GM12878 (cell line): ENCODE data around the gene DIP2C. TPM values are rescaled to one million over a fixed set of nuclear protein-coding genes. Genes with fewer than 3 reads are reported as not detected.

Experiments used
- ATAC-seq: fragments of 200-7000 bp; cut with Tn5 transposase; 3 replicates; pipeline ENCODE4 v1.9.1; 2020; ENCODE audit warnings: mild to moderate bottlenecking, moderate library complexity
- BruUV-seq: library from RNA; stranded (reverse); fragments of 400-500 nt; replicated peaks from 2 replicates; lab custom pipeline; 2021; lab: Mats Ljungman, UMichigan
- CTCF ChIA-PET: fragments of 300-600 bp; sonication (Branson Sonifier 250); formaldehyde crosslinking; extraction: SDS; loops from one replicate; lab custom pipeline; 2021; ENCODE audit warnings: inconsistent platforms; lab: Yijun Ruan, JAX
- POLR2A ChIA-PET: fragments of 350-600 bp; formaldehyde crosslinking; extraction: SDS; loops from one replicate; lab custom pipeline; 2021; ENCODE audit warnings: inconsistent platforms; lab: Charles Lee
- RAD21 ChIA-PET: fragments of 300-600 bp; sonication (Branson Sonifier 250); formaldehyde crosslinking; loops from one replicate; lab custom pipeline; 2023; ENCODE audit warnings: antibody characterized with exemption; ENCODE audit not compliant: unreplicated experiment; lab: Charles Lee
- SMC1A ChIA-PET: fragments of 300-600 bp; sonication (Branson Sonifier 250); formaldehyde crosslinking; loops from one replicate; lab custom pipeline; 2023; ENCODE audit not compliant: unreplicated experiment, uncharacterized antibody; lab: Charles Lee
- DNase-seq: peaks from one replicate; pipeline ENCODE4 v3.0.0-alpha.2; 2011; ENCODE audit warnings: low read depth, low spot score
- FAIRE-seq: peaks from 3 replicates; lab custom pipeline; 2011; peaks lifted over from hg19 to GRCh38; lab: Jason Lieb, UNC
- H2AFZ ChIP-seq: 2 replicates; pipeline ENCODE4 v1.6.0; 2011; ENCODE audit warnings: low read depth, low read length, control low read depth; ENCODE audit not compliant: control insufficient read depth
- H3K27ac ChIP-seq: 2 replicates; pipeline ENCODE4 v1.5.1; 2011; ENCODE audit warnings: control low read depth; ENCODE audit not compliant: control insufficient read depth, insufficient read depth
- H3K27me3 ChIP-seq, 2 experiments: replicated peaks in 1 of 2; 2 replicates each; pipeline versions ENCODE4 v1.6.0 to v1.6.1; 2011; ENCODE audit warnings: low read length in 1 of 2; ENCODE audit not compliant: control insufficient read depth in 2 of 2, insufficient read depth in 2 of 2
- H3K36me3 ChIP-seq, 2 experiments: 2 replicates each; pipeline ENCODE4 v1.5.1; 2011; ENCODE audit warnings: low read length in 1 of 2; ENCODE audit not compliant: control insufficient read depth in 2 of 2, insufficient read depth in 2 of 2
- H3K4me1 ChIP-seq: 2 replicates; pipeline ENCODE4 v1.6.1; 2011; ENCODE audit warnings: mild to moderate bottlenecking, low read length, moderate library complexity, mixed read lengths; ENCODE audit not compliant: control insufficient read depth, insufficient read depth
- H3K4me2 ChIP-seq: 2 replicates; pipeline ENCODE4 v1.6.0; 2011; ENCODE audit warnings: control low read depth; ENCODE audit not compliant: control insufficient read depth, insufficient read depth
- H3K4me3 ChIP-seq: fragments of 200-600 bp; sonication (generic); 2 replicates; pipeline ENCODE4 v1.5.1; 2016
- H3K79me2 ChIP-seq: 2 replicates; pipeline ENCODE4 v1.6.0; 2011; ENCODE audit warnings: low read length; ENCODE audit not compliant: control insufficient read depth, insufficient read depth
- H3K9ac ChIP-seq: 2 replicates; pipeline ENCODE4 v1.8.0; 2011; ENCODE audit warnings: low read length, control low read depth, mixed read lengths; ENCODE audit not compliant: control insufficient read depth, insufficient read depth
- H3K9me3 ChIP-seq: replicated peaks from 3 replicates; pipeline ENCODE4 v1.5.1; 2011; ENCODE audit warnings: mild to moderate bottlenecking, low read length; ENCODE audit not compliant: control insufficient read depth, insufficient read depth
- H4K20me1 ChIP-seq: 2 replicates; pipeline ENCODE4 v1.6.0; 2011; ENCODE audit not compliant: control insufficient read depth, insufficient read depth
- CBX5 ChIP-seq: sonication (generic); IDR thresholded peaks from 2 replicates; pipeline ENCODE4 v1.6.1; 2016; ENCODE audit warnings: low read depth, moderate library complexity, mild to moderate bottlenecking, inconsistent platforms
- MEF2A ChIP-seq: IDR thresholded peaks from 2 replicates; pipeline ENCODE4 v1.6.1; 2011; ENCODE audit warnings: low read depth, mild to moderate bottlenecking, low read length, moderate library complexity; ENCODE audit not compliant: insufficient read depth
- MXI1 ChIP-seq: fragments of 150-350 bp; IDR thresholded peaks from 2 replicates; pipeline ENCODE4 v1.6.1; 2011; ENCODE audit warnings: low read depth, mild to moderate bottlenecking, inconsistent platforms, low read length, improper control_type of control experiment
- NBN ChIP-seq: fragments of 450-650 bp; IDR thresholded peaks from 2 replicates; pipeline ENCODE4 v1.6.1; 2016
- NFXL1 ChIP-seq: fragments of 450-650 bp; IDR thresholded peaks from 2 replicates; pipeline ENCODE4 v1.6.1; 2017; ENCODE audit warnings: antibody characterized with exemption, mild to moderate bottlenecking, borderline replicate concordance
- NFYB ChIP-seq: IDR thresholded peaks from 2 replicates; pipeline ENCODE4 v1.6.1; 2011; ENCODE audit warnings: low read depth, mild to moderate bottlenecking, low read length, improper control_type of control experiment, moderate library complexity; ENCODE audit not compliant: insufficient read depth
- NR2C2 ChIP-seq: IDR thresholded peaks from 2 replicates; pipeline ENCODE4 v1.6.1; 2011; ENCODE audit warnings: borderline replicate concordance, low read depth; ENCODE audit not compliant: control insufficient read depth, insufficient read length
- RB1 ChIP-seq: fragments of 450-650 bp; formaldehyde crosslinking; IDR thresholded peaks from 2 replicates; pipeline ENCODE4 v1.6.1; 2017; ENCODE audit warnings: mild to moderate bottlenecking, borderline replicate concordance
- RBBP5 ChIP-seq: fragments of 200-600 bp; sonication (generic); conservative IDR thresholded peaks from 2 replicates; pipeline ENCODE4 v1.6.1; 2016
- SREBF2 ChIP-seq: IDR thresholded peaks from 2 replicates; pipeline ENCODE4 v1.6.1; 2012; ENCODE audit warnings: mild to moderate bottlenecking, low read length
- TCF3 ChIP-seq: IDR thresholded peaks from 2 replicates; pipeline ENCODE4 v1.6.1; 2012; ENCODE audit warnings: low read depth, mild to moderate bottlenecking, low read length, borderline replicate concordance; ENCODE audit not compliant: insufficient read depth
- ZBTB4 ChIP-seq: fragments of 450-650 bp; formaldehyde crosslinking; IDR thresholded peaks from 2 replicates; pipeline ENCODE4 v1.4.0; 2022; ENCODE audit warnings: mild to moderate bottlenecking, moderate library complexity
- WGBS: methylation state at CpG from one replicate; pipeline ENCODE4 v1.1.6; 2016; ENCODE audit warnings: low lambda C conversion rate; ENCODE audit not compliant: insufficient replicate concordance, insufficient coverage; ENCODE audit errors: missing lambda C conversion rate; 5-methylcytosine and 5-hydroxymethylcytosine counted together
- in situ Hi-C: fragments of 300-500 bp; cut with MboI; formaldehyde crosslinking; loops from 9 replicates; pipeline ENCODE4 v1.14.3; 2018; ENCODE audit warnings: mixed read lengths
- intact Hi-C: fragments of 100-400 bp; cut with micrococcal nuclease; formaldehyde crosslinking; loops from one replicate; pipeline ENCODE4 v1.14.2; 2022; ENCODE audit not compliant: unreplicated experiment
- polyA plus RNA-seq, 11 experiments: library from polyadenylated mRNA; depleted of rRNA in 4 of 11; unstranded in 6 of 11; stranded (reverse) in 5 of 11; fragments of >200 nt; fragmentation: Nextera tagmentation in 4 of 11; fragmentation: Illumina TruSeq in 1 of 11; extraction: Ambion mirVana in 4 of 11; extraction: Trizol in 1 of 11; gene quantifications; 1 replicate in 1 of 11; 2 replicates in 10 of 11; pipeline versions ENCODE4 v1.2.1 to v1.2.3, GENCODE V29; 2011 to 2016; ENCODE audit warnings: inconsistent platforms in 2 of 11, missing spikeins in 2 of 11, low read depth in 1 of 11
- total RNA-seq, 4 experiments: library from RNA; depleted of rRNA in 3 of 4; stranded (reverse); fragments of >200 nt in 3 of 4; fragmentation: Illumina TruSeq in 1 of 4; extraction: Trizol in 1 of 4; gene quantifications; 2 replicates each; pipeline versions ENCODE4 v1.2.1 to v1.2.3, GENCODE V29; 2013 to 2021
- TF ChIP-seq, protein P1 (sequence below): IDR thresholded peaks from 2 replicates; pipeline ENCODE4 v1.6.1; 2011; ENCODE audit warnings: low read depth, low read length, improper control_type of control experiment, borderline replicate concordance

The DIP2C gene
- total and polyA plus RNA-seq, 10 of the 15 experiments (the other 5 are each of a cell fraction or from before 2014, with no cell fraction given) = 0.01 to 0.10 (median 0.06) TPM

DNA sequence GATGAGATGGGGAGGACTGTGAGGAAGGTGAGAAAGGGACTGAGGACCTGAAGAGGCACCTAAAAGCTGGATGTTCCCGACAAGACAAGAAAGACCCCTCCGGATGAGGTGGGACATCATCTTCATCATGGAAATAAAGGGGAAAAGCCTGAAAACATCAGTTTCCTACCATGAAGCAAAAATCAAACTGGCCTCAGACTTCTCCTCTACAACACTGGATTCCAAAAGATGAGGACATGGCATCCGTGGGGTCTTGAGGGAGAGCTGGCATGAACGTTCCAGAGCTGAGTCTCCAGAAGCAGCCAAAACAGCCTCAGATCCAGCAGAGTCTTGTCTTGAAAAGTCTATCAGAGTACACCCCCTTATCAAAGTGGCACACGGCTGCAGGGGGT is 44.5 kb downstream of the DIP2C start:
- no peaks in the 10 kb centered on the region for H3K79me2 ChIP-seq
- ChIA-PET SMC1A (no interaction called here), CTCF (no interaction called here), RAD21 (no interaction called here), POLR2A (no interaction called here)
- H3K27me3 ChIP-seq = no peaks in the 10 kb centered on the region
- TF ChIP-seq NFYB (no peak), NBN (no peak), ZBTB4 (CRISPR knock-in tag) (no peak), TCF3 (no peak), MEF2A (no peak), NR2C2 (no peak), NFXL1 (no peak), CBX5 (no peak), RBBP5 (no peak), MXI1 (no peak), RB1 (no peak), SREBF2 (no peak)
- TF ChIP-seq, protein P1, sequence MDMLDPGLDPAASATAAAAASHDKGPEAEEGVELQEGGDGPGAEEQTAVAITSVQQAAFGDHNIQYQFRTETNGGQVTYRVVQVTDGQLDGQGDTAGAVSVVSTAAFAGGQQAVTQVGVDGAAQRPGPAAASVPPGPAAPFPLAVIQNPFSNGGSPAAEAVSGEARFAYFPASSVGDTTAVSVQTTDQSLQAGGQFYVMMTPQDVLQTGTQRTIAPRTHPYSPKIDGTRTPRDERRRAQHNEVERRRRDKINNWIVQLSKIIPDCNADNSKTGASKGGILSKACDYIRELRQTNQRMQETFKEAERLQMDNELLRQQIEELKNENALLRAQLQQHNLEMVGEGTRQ = no peak
- H4K20me1 ChIP-seq = no peaks in the 10 kb centered on the region
- in situ Hi-C loops (no loop called here), intact Hi-C loops (no loop called here)
- no peak for DNase-seq
- no peak overlapping the region for H3K4me3 ChIP-seq
- no peak overlapping the region for H3K4me2 ChIP-seq
- H2AFZ ChIP-seq = no peak overlapping the region
- no peaks in the 10 kb centered on the region for H3K4me1 ChIP-seq
- H3K27ac ChIP-seq = no peak overlapping the region
- FAIRE-seq = no peak
- H3K9me3 ChIP-seq = peaks cover 1% of the 10 kb centered on the region; the same call in 1 of the 3 replicates
- no peaks in the 10 kb centered on the region for H3K36me3 ChIP-seq
- H3K9ac ChIP-seq = no peak overlapping the region
- BruUV-seq = no TSS peak
- 47% methylated on average over 5 of the region's 5 CpGs for WGBS
- no peak for ATAC-seq
